ENCODE measurements around the gene DCT.

DNA sequence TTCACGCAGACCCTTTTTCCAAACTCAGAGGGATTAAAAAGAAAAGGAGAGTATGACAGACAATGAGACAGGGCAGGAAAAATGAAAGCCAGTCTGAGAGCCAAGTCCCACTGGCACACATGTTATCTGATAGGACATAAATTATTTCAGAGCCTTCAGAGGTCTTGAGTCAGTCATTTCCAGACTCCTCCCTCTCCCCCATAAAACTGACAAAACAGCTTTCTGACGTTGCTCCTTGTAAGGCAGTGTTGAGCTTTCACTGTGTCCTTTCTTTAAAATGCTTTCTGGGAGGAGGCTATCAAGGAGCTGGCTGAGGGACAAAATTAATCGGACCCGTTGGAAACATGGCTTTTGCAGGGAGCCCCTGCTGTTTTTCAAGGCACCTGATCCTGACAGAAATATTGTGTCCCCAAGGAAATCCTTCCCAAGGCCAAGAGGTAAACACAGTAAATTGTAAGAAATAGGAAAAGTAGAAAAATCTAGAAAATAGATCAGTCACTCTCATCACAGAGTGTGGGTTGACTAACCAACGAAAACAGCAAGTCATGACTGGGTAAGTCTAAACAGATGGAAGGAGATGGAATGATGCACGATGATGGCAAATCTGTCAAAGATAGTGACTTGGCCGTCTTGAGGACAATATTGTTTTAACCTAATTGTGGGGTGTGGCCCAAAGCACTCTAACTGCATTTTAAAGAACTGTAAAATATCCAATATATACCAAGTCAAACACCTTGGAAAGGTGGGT lies 89.7 kb downstream of the DCT start:
- TF ChIP-seq POLR2A (IDR thresholded peaks at IDR 0.05) (no peak), CTCF (IDR thresholded peaks at IDR 0.05) (no peak)

Measured in lower leg skin (tissue), 3 donors.